Neural progenitor cell (in vitro differentiated cells): ENCODE measurements around the gene PKHD1. TPM values are rescaled to one million over a fixed set of nuclear protein-coding genes. Genes with fewer than 3 reads are reported as not detected.

ENCODE experiments used
- DNase-seq: peaks from one replicate; pipeline ENCODE4 v3.0.0-alpha.2; 2016; ENCODE audit warnings: low spot score
- H2AFZ ChIP-seq: fragments of 200-600 bp; sonication (generic); replicated peaks from 2 replicates; pipeline ENCODE4 v1.6.1; 2016; ENCODE audit warnings: antibody characterized with exemption
- H3F3A ChIP-seq: fragments of 200-600 bp; sonication (generic); 2 replicates; pipeline ENCODE4 v1.6.1; 2016; ENCODE audit warnings: antibody characterized with exemption, low read depth
- H3K27ac ChIP-seq: fragments of 200-600 bp; sonication (generic); 2 replicates; pipeline ENCODE4 v1.5.1; 2016; ENCODE audit warnings: mild to moderate bottlenecking
- H3K27me3 ChIP-seq: fragments of 200-600 bp; sonication (generic); 2 replicates; pipeline ENCODE4 v1.6.1; 2016; ENCODE audit warnings: mild to moderate bottlenecking, moderate library complexity
- H3K36me3 ChIP-seq: fragments of 200-600 bp; sonication (generic); 2 replicates; pipeline ENCODE4 v1.5.1; 2016
- H3K4me1 ChIP-seq: fragments of 200-600 bp; sonication (generic); 2 replicates; pipeline ENCODE4 v1.6.1; 2016; ENCODE audit warnings: mixed run types
- H3K4me2 ChIP-seq: fragments of 200-600 bp; sonication (generic); 2 replicates; pipeline ENCODE4 v1.6.1; 2016
- H3K4me3 ChIP-seq: fragments of 200-600 bp; sonication (generic); 2 replicates; pipeline ENCODE4 v1.5.1; 2016
- H3K79me2 ChIP-seq: fragments of 200-600 bp; sonication (generic); 2 replicates; pipeline ENCODE4 v1.6.1; 2016; ENCODE audit warnings: low read depth
- H3K9ac ChIP-seq: fragments of 200-600 bp; sonication (generic); 2 replicates; pipeline ENCODE4 v1.6.1; 2016
- H3K9me3 ChIP-seq: fragments of 200-600 bp; sonication (generic); 2 replicates; pipeline ENCODE4 v1.5.1; 2016; ENCODE audit warnings: low read depth
- H4K20me1 ChIP-seq: fragments of 200-600 bp; sonication (generic); 2 replicates; pipeline ENCODE4 v1.6.1; 2016; ENCODE audit warnings: low read depth
- H3K27ac Mint-ChIP-seq: 3 replicates; pipeline ENCODE4 v1.8.0; 2021; ENCODE audit warnings: mixed read lengths
- H3K27me3 Mint-ChIP-seq: 2 replicates; pipeline ENCODE4 v1.8.0; 2022; ENCODE audit warnings: low read depth, mild to moderate bottlenecking, inconsistent platforms, moderate library complexity, mixed read lengths; ENCODE audit not compliant: insufficient read depth
- H3K36me3 Mint-ChIP-seq: 3 replicates; pipeline ENCODE4 v1.8.0; 2021; ENCODE audit warnings: mixed read lengths
- H3K4me1 Mint-ChIP-seq: 3 replicates; pipeline ENCODE4 v1.8.0; 2021; ENCODE audit warnings: mixed read lengths
- H3K4me3 Mint-ChIP-seq: 3 replicates; pipeline ENCODE4 v1.8.0; 2021; ENCODE audit warnings: mild to moderate bottlenecking, moderate library complexity, mixed read lengths
- H3K9me3 Mint-ChIP-seq: 3 replicates; pipeline ENCODE4 v1.8.0; 2020; ENCODE audit warnings: mixed read lengths
- EZH2 ChIP-seq: fragments of 200-600 bp; sonication (generic); IDR thresholded peaks from 2 replicates; pipeline ENCODE4 v1.6.1; 2017; ENCODE audit warnings: antibody characterized with exemption, mild to moderate bottlenecking, moderate library complexity
- EZH2phosphoT487 ChIP-seq: fragments of 200-600 bp; sonication (generic); IDR thresholded peaks from 2 replicates; pipeline ENCODE4 v1.6.1; 2017; ENCODE audit warnings: antibody characterized with exemption
- total RNA-seq: library from RNA; depleted of rRNA; stranded (reverse); fragments of >200 nt; gene quantifications from 2 replicates; pipeline ENCODE4 v1.2.3, GENCODE V29; 2015; ENCODE audit warnings: low replicate concordance
- TF ChIP-seq, protein P1 (sequence below): fragments of 200-600 bp; sonication (generic); IDR thresholded peaks from 2 replicates; pipeline ENCODE4 v1.5.1; 2017; ENCODE audit warnings: antibody characterized with exemption, mild to moderate bottlenecking

PKHD1 gene
- total RNA-seq, 1 donor from 2014 or later = 0.04 TPM

GRCh38 chr6:51657491-51657890 lies 429.9 kb downstream of the PKHD1 start:
- Histone ChIP-seq H3K4me3 (no peak overlapping the region), H3K9me3 (no peaks in the 10 kb centered on the region), H3K36me3 (no peaks in the 10 kb centered on the region), H3K4me2 (no peak overlapping the region), H3K9ac (no peak overlapping the region), H4K20me1 (no peaks in the 10 kb centered on the region), H3K27me3 (no peaks in the 10 kb centered on the region), H3K27ac (no peak overlapping the region), H3K79me2 (no peaks in the 10 kb centered on the region), H2AFZ (no peak overlapping the region), H3F3A (no peaks in the 10 kb centered on the region), H3K4me1 (no peaks in the 10 kb centered on the region)
- H3K9me3 Mint-ChIP-seq = no peaks in the 10 kb centered on the region
- no peak for DNase-seq
- no peak for TF ChIP-seq EZH2
- TF ChIP-seq, protein P1, sequence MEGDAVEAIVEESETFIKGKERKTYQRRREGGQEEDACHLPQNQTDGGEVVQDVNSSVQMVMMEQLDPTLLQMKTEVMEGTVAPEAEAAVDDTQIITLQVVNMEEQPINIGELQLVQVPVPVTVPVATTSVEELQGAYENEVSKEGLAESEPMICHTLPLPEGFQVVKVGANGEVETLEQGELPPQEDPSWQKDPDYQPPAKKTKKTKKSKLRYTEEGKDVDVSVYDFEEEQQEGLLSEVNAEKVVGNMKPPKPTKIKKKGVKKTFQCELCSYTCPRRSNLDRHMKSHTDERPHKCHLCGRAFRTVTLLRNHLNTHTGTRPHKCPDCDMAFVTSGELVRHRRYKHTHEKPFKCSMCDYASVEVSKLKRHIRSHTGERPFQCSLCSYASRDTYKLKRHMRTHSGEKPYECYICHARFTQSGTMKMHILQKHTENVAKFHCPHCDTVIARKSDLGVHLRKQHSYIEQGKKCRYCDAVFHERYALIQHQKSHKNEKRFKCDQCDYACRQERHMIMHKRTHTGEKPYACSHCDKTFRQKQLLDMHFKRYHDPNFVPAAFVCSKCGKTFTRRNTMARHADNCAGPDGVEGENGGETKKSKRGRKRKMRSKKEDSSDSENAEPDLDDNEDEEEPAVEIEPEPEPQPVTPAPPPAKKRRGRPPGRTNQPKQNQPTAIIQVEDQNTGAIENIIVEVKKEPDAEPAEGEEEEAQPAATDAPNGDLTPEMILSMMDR = no peak
- no peak for TF ChIP-seq EZH2phosphoT487
- H3K36me3 Mint-ChIP-seq = no peaks in the 10 kb centered on the region
- no peaks in the 10 kb centered on the region for H3K4me1 Mint-ChIP-seq
- no peaks in the 10 kb centered on the region for H3K27me3 Mint-ChIP-seq
- H3K4me3 Mint-ChIP-seq = no peak overlapping the region
- no peak overlapping the region for H3K27ac Mint-ChIP-seq

- Histone ChIP-seq H2AFZ (no peak overlapping the region), H3F3A (no peaks in the 10 kb centered on the region), H3K9ac (no peak overlapping the region), H3K9me3 (no peaks in the 10 kb centered on the region), H4K20me1 (no peaks in the 10 kb centered on the region), H3K4me3 (no peak overlapping the region), H3K4me1 (no peaks in the 10 kb centered on the region), H3K27me3 (no peaks in the 10 kb centered on the region), H3K27ac (no peak overlapping the region), H3K4me2 (no peak overlapping the region), H3K79me2 (no peaks in the 10 kb centered on the region), H3K36me3 (no peaks in the 10 kb centered on the region)
- H3K27me3 Mint-ChIP-seq = no peaks in the 10 kb centered on the region
- no peak for DNase-seq
- no peaks in the 10 kb centered on the region for H3K9me3 Mint-ChIP-seq
- no peaks in the 10 kb centered on the region for H3K36me3 Mint-ChIP-seq
- no peak overlapping the region for H3K27ac Mint-ChIP-seq
- no peaks in the 10 kb centered on the region for H3K4me1 Mint-ChIP-seq
- H3K4me3 Mint-ChIP-seq = no peak overlapping the region
- TF ChIP-seq EZH2phosphoT487 (no peak), EZH2 (no peak)
- TF ChIP-seq, protein P1 = no peak
Measured at GRCh38 chr6:51655517-51655916, 431.9 kb downstream of the PKHD1 start.

- Mint-ChIP-seq H3K4me1 (no peaks in the 10 kb centered on the region), H3K36me3 (no peaks in the 10 kb centered on the region), H3K27ac (no peak overlapping the region), H3K9me3 (no peaks in the 10 kb centered on the region), H3K27me3 (no peaks in the 10 kb centered on the region), H3K4me3 (no peak overlapping the region)
- H3F3A ChIP-seq = no peaks in the 10 kb centered on the region
- no peak overlapping the region for H2AFZ ChIP-seq
- no peaks in the 10 kb centered on the region for H4K20me1 ChIP-seq
- DNase-seq = no peak
- no peaks in the 10 kb centered on the region for H3K36me3 ChIP-seq
- H3K9ac ChIP-seq = no peak overlapping the region
- H3K4me2 ChIP-seq = no peak overlapping the region
- H3K27ac ChIP-seq = no peak overlapping the region
- no peak for TF ChIP-seq EZH2
- TF ChIP-seq, protein P1 = no peak
- TF ChIP-seq EZH2phosphoT487 = no peak
- no peaks in the 10 kb centered on the region for H3K9me3 ChIP-seq
- H3K4me1 ChIP-seq = no peaks in the 10 kb centered on the region
- no peaks in the 10 kb centered on the region for H3K27me3 ChIP-seq
- no peak overlapping the region for H3K4me3 ChIP-seq
- H3K79me2 ChIP-seq = no peaks in the 10 kb centered on the region
Measured at GRCh38 chr6:51654647-51655046, 432.8 kb downstream of the PKHD1 start.
